MM.1S (cell line): ENCODE data around the gene MLPH.

Experiments used
- EZH2phosphoT487 ChIP-seq: fragments of 300-600 bp; sonication (generic); IDR thresholded peaks from 2 replicates; pipeline ENCODE4 v1.6.1; 2018; ENCODE audit warnings: antibody characterized with exemption, low read length
- TF ChIP-seq, protein P1 (sequence below): fragments of 300-600 bp; sonication (generic); IDR thresholded peaks from 2 replicates; pipeline ENCODE4 v1.5.1; 2016; ENCODE audit warnings: antibody characterized with exemption, low read length, mixed read lengths

DNA sequence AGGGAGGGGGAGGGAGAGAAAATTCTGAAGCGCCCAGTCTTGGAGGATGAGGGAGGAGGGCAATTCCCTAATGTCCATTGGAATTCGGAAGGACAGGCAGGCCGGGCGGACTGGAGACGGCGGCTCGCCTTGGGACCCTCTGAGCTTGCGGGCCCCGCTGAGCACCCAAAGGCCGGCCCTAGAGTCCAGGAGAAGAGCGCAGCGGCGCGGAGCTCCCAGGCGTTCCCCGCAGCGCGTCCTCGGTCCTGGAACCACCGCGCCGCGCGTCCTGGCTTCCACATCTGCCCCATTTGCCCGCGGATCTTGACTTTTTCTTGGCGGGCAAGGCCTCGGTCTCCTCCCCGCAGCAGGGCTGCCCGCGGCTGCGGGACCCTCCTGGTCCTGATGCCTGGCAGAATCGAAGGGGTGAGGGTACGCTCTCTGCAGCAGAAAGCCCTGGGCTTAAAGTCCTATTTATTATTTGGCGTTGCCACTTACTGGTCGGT, 675 bp upstream of the MLPH start:
- TF ChIP-seq, protein P1, sequence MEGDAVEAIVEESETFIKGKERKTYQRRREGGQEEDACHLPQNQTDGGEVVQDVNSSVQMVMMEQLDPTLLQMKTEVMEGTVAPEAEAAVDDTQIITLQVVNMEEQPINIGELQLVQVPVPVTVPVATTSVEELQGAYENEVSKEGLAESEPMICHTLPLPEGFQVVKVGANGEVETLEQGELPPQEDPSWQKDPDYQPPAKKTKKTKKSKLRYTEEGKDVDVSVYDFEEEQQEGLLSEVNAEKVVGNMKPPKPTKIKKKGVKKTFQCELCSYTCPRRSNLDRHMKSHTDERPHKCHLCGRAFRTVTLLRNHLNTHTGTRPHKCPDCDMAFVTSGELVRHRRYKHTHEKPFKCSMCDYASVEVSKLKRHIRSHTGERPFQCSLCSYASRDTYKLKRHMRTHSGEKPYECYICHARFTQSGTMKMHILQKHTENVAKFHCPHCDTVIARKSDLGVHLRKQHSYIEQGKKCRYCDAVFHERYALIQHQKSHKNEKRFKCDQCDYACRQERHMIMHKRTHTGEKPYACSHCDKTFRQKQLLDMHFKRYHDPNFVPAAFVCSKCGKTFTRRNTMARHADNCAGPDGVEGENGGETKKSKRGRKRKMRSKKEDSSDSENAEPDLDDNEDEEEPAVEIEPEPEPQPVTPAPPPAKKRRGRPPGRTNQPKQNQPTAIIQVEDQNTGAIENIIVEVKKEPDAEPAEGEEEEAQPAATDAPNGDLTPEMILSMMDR, result no peak
- TF ChIP-seq EZH2phosphoT487, result no peak
